Measurements from ENCODE around the gene EIF4EBP3. TPM values are rescaled to one million over a fixed set of nuclear protein-coding genes. Genes with fewer than 3 reads are reported as not detected.

The EIF4EBP3 gene
- total RNA-seq, 1 experiment from 2014 or later, result 35.3 TPM

DNA sequence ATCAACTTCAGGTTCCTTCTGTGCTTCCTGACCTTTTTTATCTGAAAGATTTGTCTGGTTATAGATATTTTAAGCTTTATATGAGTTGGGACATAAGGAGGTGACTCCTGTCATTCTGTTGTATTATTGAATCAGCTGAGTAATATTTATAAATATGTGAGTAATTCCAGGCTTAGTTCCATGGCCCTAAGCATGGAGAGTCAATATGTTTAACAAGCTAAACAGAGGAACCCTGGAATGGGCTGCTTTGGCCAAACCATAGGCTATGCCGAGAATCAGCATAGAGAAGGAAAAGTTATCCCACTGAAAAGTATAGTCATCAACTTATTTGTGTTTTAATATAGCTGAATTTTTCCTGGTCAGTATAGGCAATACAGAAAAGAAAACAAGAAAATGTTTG is 7.2 kb upstream of the EIF4EBP3 start:
- no peak overlapping the region for H3K27ac Mint-ChIP-seq (ENCODE audit: low read depth, unreplicated experiment)
- H3K36me3 Mint-ChIP-seq (ENCODE audit: insufficient read depth, unreplicated experiment), result peaks cover 99% of the 10 kb centered on the region
- H3K27me3 Mint-ChIP-seq (ENCODE audit: insufficient read depth, unreplicated experiment), result no peaks in the 10 kb centered on the region
- POLR2A ChIA-PET, result interaction anchor here (0.6 to 2.1 kb wide), 5 partner anchors 9 to 147 kb away, joined by 3 to 7 read pairs (median 3); partner anchors contain the start of gene ANKHD1
- DNase-seq (ENCODE audit: unreplicated experiment), result no peak
- intact Hi-C loops (cut with micrococcal nuclease), result loop anchor here (10.0 kb wide), 1 partner anchor 295 kb away; no protein-coding TSS in a partner anchor
- H3K4me1 Mint-ChIP-seq (ENCODE audit: insufficient read depth, unreplicated experiment), result no peaks in the 10 kb centered on the region
- TF ChIP-seq, protein P1, sequence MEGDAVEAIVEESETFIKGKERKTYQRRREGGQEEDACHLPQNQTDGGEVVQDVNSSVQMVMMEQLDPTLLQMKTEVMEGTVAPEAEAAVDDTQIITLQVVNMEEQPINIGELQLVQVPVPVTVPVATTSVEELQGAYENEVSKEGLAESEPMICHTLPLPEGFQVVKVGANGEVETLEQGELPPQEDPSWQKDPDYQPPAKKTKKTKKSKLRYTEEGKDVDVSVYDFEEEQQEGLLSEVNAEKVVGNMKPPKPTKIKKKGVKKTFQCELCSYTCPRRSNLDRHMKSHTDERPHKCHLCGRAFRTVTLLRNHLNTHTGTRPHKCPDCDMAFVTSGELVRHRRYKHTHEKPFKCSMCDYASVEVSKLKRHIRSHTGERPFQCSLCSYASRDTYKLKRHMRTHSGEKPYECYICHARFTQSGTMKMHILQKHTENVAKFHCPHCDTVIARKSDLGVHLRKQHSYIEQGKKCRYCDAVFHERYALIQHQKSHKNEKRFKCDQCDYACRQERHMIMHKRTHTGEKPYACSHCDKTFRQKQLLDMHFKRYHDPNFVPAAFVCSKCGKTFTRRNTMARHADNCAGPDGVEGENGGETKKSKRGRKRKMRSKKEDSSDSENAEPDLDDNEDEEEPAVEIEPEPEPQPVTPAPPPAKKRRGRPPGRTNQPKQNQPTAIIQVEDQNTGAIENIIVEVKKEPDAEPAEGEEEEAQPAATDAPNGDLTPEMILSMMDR (IDR thresholded peaks at IDR 0.05; ENCODE audit: unreplicated experiment), result no peak
- no peaks in the 10 kb centered on the region for H3K9me3 Mint-ChIP-seq (ENCODE audit: unreplicated experiment)
- CTCF ChIA-PET, result interaction anchor here (0.8 to 1.2 kb wide), 2 partner anchors 102 to 176 kb away, joined by 3 to 4 read pairs; no protein-coding TSS in a partner anchor
- no TSS peak for BruUV-seq (replicated peaks)
- H3K4me3 Mint-ChIP-seq (ENCODE audit: unreplicated experiment), result no peak overlapping the region

DNA sequence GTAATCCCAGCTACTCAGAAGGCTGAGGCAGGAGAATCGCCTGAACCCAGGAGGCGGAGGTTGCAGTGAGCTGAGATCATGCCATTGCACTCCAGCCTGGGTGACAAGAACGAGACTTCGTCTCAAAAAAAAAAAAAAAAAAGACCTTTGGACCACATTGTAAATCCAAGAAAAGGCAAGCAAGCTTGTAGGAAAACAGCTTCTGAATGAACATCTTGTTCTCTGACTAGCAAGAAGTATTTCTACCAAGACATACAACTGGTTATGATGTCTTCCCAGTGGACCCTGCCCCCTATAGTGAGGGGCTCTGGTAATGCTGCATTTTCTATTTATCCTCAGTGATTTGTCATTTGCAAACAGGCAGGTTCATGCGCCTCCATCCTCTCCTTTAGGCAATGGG is 4.5 kb upstream of the EIF4EBP3 start:
- POLR2A ChIA-PET, result no interaction called here

DNA sequence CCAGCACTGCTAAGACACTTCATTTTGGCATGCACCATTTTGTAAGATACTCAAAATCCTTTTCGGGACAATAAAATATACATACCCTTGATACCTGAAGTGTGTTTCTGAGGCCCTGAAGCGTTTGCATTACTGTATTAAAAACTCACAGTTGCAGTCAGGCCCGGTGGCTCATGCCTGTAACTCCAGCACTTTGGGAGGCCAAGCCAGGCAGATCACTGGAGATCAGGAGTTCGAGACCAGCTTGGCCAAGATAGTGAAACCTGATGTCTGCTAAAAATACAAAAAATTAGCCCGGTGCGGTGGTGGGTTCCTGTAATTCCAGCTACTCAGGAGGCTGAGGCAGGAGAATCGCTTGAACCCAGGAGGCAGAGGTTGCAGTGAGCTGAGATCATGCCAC is 2.5 kb upstream of the EIF4EBP3 start:
- CTCF ChIA-PET, result interaction anchor here (0.6 to 0.8 kb wide), 2 partner anchors 13 to 300 kb away, joined by 3 to 4 read pairs; no protein-coding TSS in a partner anchor
- TF ChIP-seq, protein P1 (IDR thresholded peaks at IDR 0.05; ENCODE audit: unreplicated experiment), result no peak
- peaks cover 27% of the 10 kb centered on the region for H3K4me1 Mint-ChIP-seq (ENCODE audit: insufficient read depth, unreplicated experiment)
- peaks cover 87% of the 10 kb centered on the region for H3K36me3 Mint-ChIP-seq (ENCODE audit: insufficient read depth, unreplicated experiment)
- POLR2A ChIA-PET, result interaction anchor here (0.7 to 4.7 kb wide), 2 partner anchors 90 to 100 kb away, joined by 3 to 120 read pairs; partner anchors contain the start of genes IK and NDUFA2
- intact Hi-C loops (cut with micrococcal nuclease), result loop anchor here (5.0 to 10.0 kb wide), 2 partner anchors 143 to 300 kb away; partner anchors contain the start of gene ANKHD1
- no peaks in the 10 kb centered on the region for H3K27me3 Mint-ChIP-seq (ENCODE audit: insufficient read depth, unreplicated experiment)
- H3K9me3 Mint-ChIP-seq (ENCODE audit: unreplicated experiment), result no peaks in the 10 kb centered on the region
- no peak overlapping the region for H3K4me3 Mint-ChIP-seq (ENCODE audit: unreplicated experiment)
- no peak for DNase-seq (ENCODE audit: unreplicated experiment)
- no TSS peak for BruUV-seq (replicated peaks)
- no peak overlapping the region for H3K27ac Mint-ChIP-seq (ENCODE audit: low read depth, unreplicated experiment)

More for the DNA sequence above, 4.5 kb upstream of the EIF4EBP3 start:
- H3K27me3 Mint-ChIP-seq (ENCODE audit: insufficient read depth, unreplicated experiment), result no peaks in the 10 kb centered on the region
- intact Hi-C loops (cut with micrococcal nuclease), result loop anchor here (10.0 kb wide), 1 partner anchor 298 kb away; no protein-coding TSS in a partner anchor
- DNase-seq (ENCODE audit: unreplicated experiment), result no peak
- peaks cover 14% of the 10 kb centered on the region for H3K4me1 Mint-ChIP-seq (ENCODE audit: insufficient read depth, unreplicated experiment)
- no peak overlapping the region for H3K4me3 Mint-ChIP-seq (ENCODE audit: unreplicated experiment)
- TF ChIP-seq, protein P1 (IDR thresholded peaks at IDR 0.05; ENCODE audit: unreplicated experiment), result no peak
- CTCF ChIA-PET, result interaction anchor here (0.6 kb wide), 1 partner anchor 14 kb away, joined by 3 read pairs; the partner anchor contains the start of gene SRA1
- BruUV-seq (replicated peaks), result no TSS peak
- no peak overlapping the region for H3K27ac Mint-ChIP-seq (ENCODE audit: low read depth, unreplicated experiment)
- peaks cover 92% of the 10 kb centered on the region for H3K36me3 Mint-ChIP-seq (ENCODE audit: insufficient read depth, unreplicated experiment)
- H3K9me3 Mint-ChIP-seq (ENCODE audit: unreplicated experiment), result no peaks in the 10 kb centered on the region

DNA sequence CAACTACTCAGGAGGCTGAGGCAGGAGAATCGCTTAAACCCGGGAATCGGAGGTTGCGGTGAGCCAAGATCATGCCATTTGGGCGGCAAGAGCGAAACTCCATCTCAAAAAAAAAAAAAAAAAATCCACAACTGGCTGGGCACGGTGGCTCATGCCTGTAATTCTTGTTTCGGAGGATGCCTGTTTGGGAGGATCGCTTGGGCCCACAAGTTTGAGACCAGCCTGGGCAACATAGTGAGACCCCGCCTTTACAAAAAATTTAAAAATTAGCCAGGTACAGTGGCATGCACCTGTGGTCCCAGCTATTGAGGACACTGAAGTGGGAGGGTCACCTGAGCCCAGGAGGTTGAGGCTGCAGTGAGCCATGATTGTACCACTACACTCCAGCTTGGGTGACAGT is 1.9 kb upstream of the EIF4EBP3 start:
- intact Hi-C loops (cut with micrococcal nuclease), result loop anchor here (5.0 to 10.0 kb wide), 2 partner anchors 143 to 301 kb away; partner anchors contain the start of gene ANKHD1
- H3K36me3 Mint-ChIP-seq (ENCODE audit: insufficient read depth, unreplicated experiment), result peaks cover 87% of the 10 kb centered on the region
- CTCF ChIA-PET, result interaction anchor here (1.4 kb wide), 1 partner anchor 20 kb away, joined by 5 read pairs; no protein-coding TSS in a partner anchor

More for the DNA sequence above, 1.9 kb upstream of the EIF4EBP3 start:
- BruUV-seq (replicated peaks), result no TSS peak
- DNase-seq (ENCODE audit: unreplicated experiment), result no peak
- H3K27ac Mint-ChIP-seq (ENCODE audit: low read depth, unreplicated experiment), result no peak overlapping the region
- no peak overlapping the region for H3K4me3 Mint-ChIP-seq (ENCODE audit: unreplicated experiment)
- no peaks in the 10 kb centered on the region for H3K27me3 Mint-ChIP-seq (ENCODE audit: insufficient read depth, unreplicated experiment)
- H3K9me3 Mint-ChIP-seq (ENCODE audit: unreplicated experiment), result no peaks in the 10 kb centered on the region
- POLR2A ChIA-PET, result interaction anchor here (0.6 to 6.1 kb wide), 11 partner anchors 8 to 413 kb away, joined by 3 to 188 read pairs (median 19); partner anchors contain the start of genes ANKHD1, APBB3, IK and NDUFA2
- peaks cover 27% of the 10 kb centered on the region for H3K4me1 Mint-ChIP-seq (ENCODE audit: insufficient read depth, unreplicated experiment)
- TF ChIP-seq, protein P1 (IDR thresholded peaks at IDR 0.05; ENCODE audit: unreplicated experiment), result no peak
